ENCODE data around the gene ACACA.
A peak's percentile ranks its signal among the peaks of the same experiment; 100 is the strongest.

Gene ACACA

GRCh38 chr17:37400505-37400904 is 6.1 kb downstream of the ACACA start:
- no peaks in the 10 kb centered on the region for H3K27me3 ChIP-seq (replicated peaks; ENCODE audit: control insufficient read depth, insufficient read depth, low read length)
- H3K4me3 ChIP-seq (replicated peaks; ENCODE audit: low read depth, low read length): no peak overlapping the region
- no peak for TF ChIP-seq CTCF (IDR thresholded peaks at IDR 0.05; ENCODE audit: insufficient read depth, low read length, poor library complexity, severe bottlenecking)
- DNase-seq (ENCODE audit: extremely low read depth, insufficient read length): no peak
- no peaks in the 10 kb centered on the region for H3K36me3 ChIP-seq (ENCODE audit: control insufficient read depth, insufficient read depth, low read length)

- DNase-seq (ENCODE audit: extremely low read depth, insufficient read length): no peak
- no peak overlapping the region for H3K4me3 ChIP-seq (replicated peaks; ENCODE audit: low read depth, low read length)
- no peaks in the 10 kb centered on the region for H3K27me3 ChIP-seq (replicated peaks; ENCODE audit: control insufficient read depth, insufficient read depth, low read length)
- no peaks in the 10 kb centered on the region for H3K36me3 ChIP-seq (ENCODE audit: control insufficient read depth, insufficient read depth, low read length)
- TF ChIP-seq CTCF (IDR thresholded peaks at IDR 0.05; ENCODE audit: insufficient read depth, low read length, poor library complexity, severe bottlenecking): no peak
These were observed 7.3 kb downstream of the ACACA start for GRCh38 chr17:37399265-37399803.

GRCh38 chr17:37393352-37393751 is 13.3 kb downstream of the ACACA start:
- H3K4me3 ChIP-seq (replicated peaks; ENCODE audit: low read depth, low read length): no peak overlapping the region
- H3K36me3 ChIP-seq (ENCODE audit: control insufficient read depth, insufficient read depth, low read length): no peaks in the 10 kb centered on the region
- no peaks in the 10 kb centered on the region for H3K27me3 ChIP-seq (replicated peaks; ENCODE audit: control insufficient read depth, insufficient read depth, low read length)
- DNase-seq (ENCODE audit: extremely low read depth, insufficient read length): no peak
- TF ChIP-seq CTCF (IDR thresholded peaks at IDR 0.05; ENCODE audit: insufficient read depth, low read length, poor library complexity, severe bottlenecking): no peak

GRCh38 chr17:37392024-37392590 is 14.5 kb downstream of the ACACA start:
- Histone ChIP-seq H3K36me3 (ENCODE audit: control insufficient read depth, insufficient read depth, low read length) (no peaks in the 10 kb centered on the region), H3K4me3 (replicated peaks; ENCODE audit: low read depth, low read length) (peak overlapping the region; percentile 24; the same call in 1 of the 2 replicates), H3K27me3 (replicated peaks; ENCODE audit: control insufficient read depth, insufficient read depth, low read length) (no peaks in the 10 kb centered on the region)
- TF ChIP-seq CTCF (IDR thresholded peaks at IDR 0.05; ENCODE audit: insufficient read depth, low read length, poor library complexity, severe bottlenecking): no peak
- DNase-seq (ENCODE audit: extremely low read depth, insufficient read length): peak; percentile 19

- TF ChIP-seq CTCF (IDR thresholded peaks at IDR 0.05; ENCODE audit: insufficient read depth, low read length, poor library complexity, severe bottlenecking): no peak
- Histone ChIP-seq H3K36me3 (ENCODE audit: control insufficient read depth, insufficient read depth, low read length) (no peaks in the 10 kb centered on the region), H3K4me3 (replicated peaks; ENCODE audit: low read depth, low read length) (no peak overlapping the region), H3K27me3 (replicated peaks; ENCODE audit: control insufficient read depth, insufficient read depth, low read length) (no peaks in the 10 kb centered on the region)
- DNase-seq (ENCODE audit: extremely low read depth, insufficient read length): no peak
These were observed 15.5 kb downstream of the ACACA start for GRCh38 chr17:37391146-37391545.

- no peaks in the 10 kb centered on the region for H3K27me3 ChIP-seq (replicated peaks; ENCODE audit: control insufficient read depth, insufficient read depth, low read length)
- no peak for DNase-seq (ENCODE audit: extremely low read depth, insufficient read length)
- no peak for TF ChIP-seq CTCF (IDR thresholded peaks at IDR 0.05; ENCODE audit: insufficient read depth, low read length, poor library complexity, severe bottlenecking)
- H3K36me3 ChIP-seq (ENCODE audit: control insufficient read depth, insufficient read depth, low read length): no peaks in the 10 kb centered on the region
- H3K4me3 ChIP-seq (replicated peaks; ENCODE audit: low read depth, low read length): no peak overlapping the region
These were observed 17.5 kb downstream of the ACACA start for GRCh38 chr17:37389160-37389559.

Data from GM06990 (cell line).